Epithelial cell of esophagus (primary cell): Measurements from ENCODE around the gene PIM3.

Experiments
- DNase-seq: peaks from one replicate; pipeline ENCODE4 v3.0.0; 2010; ENCODE audit warnings: low read depth
- H3K4me3 ChIP-seq: 2 replicates; pipeline ENCODE4 v1.5.1; 2011; ENCODE audit warnings: mild to moderate bottlenecking, low read length, control low read depth
- TF ChIP-seq, protein P1 (sequence below): IDR thresholded peaks from 2 replicates; pipeline ENCODE4 v1.5.1; 2011; ENCODE audit warnings: low read depth, mild to moderate bottlenecking, low read length, control low read depth, inconsistent platforms; ENCODE audit not compliant: insufficient read depth; ENCODE audit errors: missing control alignments

PIM3 gene

DNA sequence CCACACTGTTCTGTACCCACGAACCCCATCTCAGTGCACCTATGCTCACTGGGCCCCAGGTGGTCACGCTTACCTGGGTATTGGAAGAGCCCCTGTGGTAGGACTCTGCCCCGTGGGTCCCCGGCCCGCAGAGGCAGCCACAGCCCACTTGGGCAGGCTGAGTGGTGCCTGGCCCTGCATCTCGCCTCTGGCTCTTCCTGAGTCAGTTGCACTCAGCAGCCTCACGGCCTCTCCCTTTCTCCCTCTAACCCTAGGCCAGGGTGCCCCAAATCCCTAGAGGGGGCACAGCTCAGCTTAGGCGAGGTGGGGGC, 32.4 kb upstream of the PIM3 start:
- TF ChIP-seq, protein P1, sequence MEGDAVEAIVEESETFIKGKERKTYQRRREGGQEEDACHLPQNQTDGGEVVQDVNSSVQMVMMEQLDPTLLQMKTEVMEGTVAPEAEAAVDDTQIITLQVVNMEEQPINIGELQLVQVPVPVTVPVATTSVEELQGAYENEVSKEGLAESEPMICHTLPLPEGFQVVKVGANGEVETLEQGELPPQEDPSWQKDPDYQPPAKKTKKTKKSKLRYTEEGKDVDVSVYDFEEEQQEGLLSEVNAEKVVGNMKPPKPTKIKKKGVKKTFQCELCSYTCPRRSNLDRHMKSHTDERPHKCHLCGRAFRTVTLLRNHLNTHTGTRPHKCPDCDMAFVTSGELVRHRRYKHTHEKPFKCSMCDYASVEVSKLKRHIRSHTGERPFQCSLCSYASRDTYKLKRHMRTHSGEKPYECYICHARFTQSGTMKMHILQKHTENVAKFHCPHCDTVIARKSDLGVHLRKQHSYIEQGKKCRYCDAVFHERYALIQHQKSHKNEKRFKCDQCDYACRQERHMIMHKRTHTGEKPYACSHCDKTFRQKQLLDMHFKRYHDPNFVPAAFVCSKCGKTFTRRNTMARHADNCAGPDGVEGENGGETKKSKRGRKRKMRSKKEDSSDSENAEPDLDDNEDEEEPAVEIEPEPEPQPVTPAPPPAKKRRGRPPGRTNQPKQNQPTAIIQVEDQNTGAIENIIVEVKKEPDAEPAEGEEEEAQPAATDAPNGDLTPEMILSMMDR = no peak
- H3K4me3 ChIP-seq = no peak overlapping the region
- no peak for DNase-seq

DNA sequence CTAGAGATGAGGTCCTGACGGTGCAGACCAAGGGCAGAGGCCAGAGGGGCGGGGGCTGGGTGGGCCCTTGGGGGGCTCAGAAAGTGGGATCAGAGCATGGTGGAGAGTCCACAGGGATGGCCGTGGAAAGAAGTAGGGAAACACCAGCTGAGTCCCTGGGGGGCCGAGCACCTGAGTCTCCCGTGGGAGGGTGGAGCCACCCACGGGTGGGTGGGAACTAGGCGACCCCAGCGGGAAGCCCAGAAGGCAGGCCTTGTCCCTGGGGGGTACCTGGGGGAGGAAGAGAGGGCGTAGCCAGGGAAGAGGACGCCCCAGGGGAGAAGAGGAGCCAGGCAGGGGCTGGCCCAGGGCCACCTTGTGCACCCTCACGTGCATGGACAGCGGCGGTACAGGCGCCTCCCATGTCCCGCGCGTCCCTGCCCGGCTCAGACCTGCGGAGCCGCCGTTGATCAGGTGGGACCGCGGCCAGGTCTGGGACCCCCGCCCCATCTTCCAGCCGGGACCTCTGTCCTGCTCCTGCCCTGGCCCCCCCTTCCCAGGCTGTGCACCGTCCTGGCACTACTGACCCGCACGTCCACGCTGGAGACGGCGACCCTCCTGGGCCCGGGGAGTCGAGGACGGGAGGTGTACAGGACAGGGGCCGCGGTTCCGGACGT, 31.9 kb upstream of the PIM3 start:
- DNase-seq = no peak
- TF ChIP-seq, protein P1 = no peak
- no peak overlapping the region for H3K4me3 ChIP-seq

DNA sequence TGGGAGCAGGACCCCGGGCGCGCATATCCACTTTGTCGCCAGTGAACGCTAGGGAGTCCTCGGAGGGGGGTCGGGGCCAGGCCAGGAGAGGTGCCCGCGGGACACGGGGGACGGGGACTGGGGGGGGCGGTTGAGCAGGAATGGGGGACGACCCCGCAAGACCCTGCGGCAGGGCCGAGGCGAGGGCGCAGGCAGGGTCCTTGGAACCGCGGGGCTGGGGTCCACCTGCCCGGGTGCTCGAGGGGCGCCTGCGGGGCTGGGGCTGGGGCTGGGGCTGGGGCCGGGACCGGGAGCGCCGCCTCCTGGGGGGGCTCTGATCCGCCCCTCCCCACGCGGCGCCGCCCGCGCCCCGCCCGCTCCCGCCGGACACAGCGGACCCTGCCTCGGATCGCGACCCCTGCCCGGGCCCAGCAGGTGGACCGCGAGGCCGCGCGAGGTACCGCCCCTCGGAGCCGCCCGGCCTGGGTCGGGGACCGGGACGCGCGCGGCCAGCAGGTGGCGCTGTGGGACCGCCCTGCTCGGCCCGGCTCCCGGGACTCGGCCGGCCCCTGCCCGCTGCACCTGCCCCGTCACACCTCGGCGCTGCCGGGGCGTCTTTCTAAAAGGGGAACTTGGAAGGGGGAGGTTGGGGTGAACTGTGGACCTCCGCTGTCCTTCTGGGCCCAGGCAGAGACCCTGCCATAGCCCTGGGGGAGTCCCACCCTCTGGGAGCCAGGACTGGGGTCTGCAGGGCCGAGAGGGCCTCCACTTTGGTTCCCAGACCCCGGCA, 31.2 kb upstream of the PIM3 start:
- peak; percentile 47 for DNase-seq
- H3K4me3 ChIP-seq = no peak overlapping the region
- TF ChIP-seq, protein P1 = peak; percentile 16

DNA sequence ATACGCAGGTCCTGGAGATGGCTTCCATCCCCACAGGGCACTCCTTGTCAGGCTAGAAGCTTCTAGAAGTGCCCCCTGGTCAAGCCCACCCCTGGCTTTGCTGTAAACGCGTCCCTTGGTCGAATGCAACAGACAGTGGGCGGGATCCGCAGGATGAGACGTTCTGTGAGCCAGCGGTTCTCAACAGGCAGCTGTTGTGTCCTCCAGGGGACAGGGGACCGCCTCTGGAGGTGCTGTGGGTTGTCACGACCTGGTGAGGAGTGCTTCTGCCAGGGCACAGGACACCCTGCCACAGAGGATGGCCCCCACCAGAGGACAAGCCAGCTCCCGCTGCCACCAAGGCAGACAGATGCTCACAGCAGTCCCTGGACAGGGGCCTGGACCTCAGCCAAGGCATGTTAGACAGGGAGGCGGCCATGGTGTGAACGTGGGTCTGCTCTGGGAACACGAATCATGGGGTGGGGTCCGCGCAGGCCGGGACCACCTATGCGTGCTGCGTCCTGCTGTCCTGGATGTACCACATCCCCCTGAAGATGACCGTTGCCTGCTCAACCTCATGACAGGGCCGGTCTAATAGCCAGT, 30.5 kb upstream of the PIM3 start:
- no peak overlapping the region for H3K4me3 ChIP-seq
- TF ChIP-seq, protein P1 = no peak
- no peak for DNase-seq

DNA sequence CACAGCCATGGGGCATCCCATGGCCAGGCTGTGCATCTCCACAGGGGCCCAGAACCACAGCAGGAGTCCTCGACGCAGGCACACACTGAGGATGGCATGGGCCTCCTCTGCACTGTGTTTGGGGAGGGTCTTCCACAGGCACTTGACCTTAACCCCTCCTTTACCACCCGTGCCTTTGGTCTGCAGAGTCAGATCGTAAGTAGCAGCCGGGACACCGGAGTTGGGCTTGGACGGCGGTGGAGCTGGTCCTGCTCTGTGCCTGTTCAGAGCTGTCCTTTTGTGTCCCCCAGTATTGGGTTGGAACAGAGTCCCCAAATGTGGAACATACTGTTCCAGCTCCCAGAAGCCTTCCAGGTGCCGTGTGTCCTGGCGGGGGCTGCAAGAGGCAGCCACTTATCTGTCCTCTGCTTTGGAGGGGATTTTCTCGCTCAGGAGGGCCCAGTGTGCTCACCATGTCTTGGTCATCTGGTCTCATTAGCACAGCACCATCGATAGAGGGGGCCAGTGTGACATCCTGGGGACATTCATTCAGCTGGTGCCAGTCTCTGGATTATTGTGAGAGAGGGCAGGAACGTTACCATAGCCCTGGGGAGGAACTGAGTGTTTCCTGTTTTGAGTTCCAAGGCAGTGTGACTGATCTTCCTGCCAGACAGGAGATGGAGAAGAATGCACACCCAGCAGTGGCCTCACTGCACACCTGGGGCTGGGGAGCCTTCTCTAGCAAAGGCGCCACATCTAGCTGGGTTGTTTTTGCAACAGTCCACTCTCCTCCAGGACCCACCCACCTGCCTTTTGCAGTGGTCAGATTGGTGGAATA, 29.8 kb upstream of the PIM3 start:
- H3K4me3 ChIP-seq = no peak overlapping the region
- TF ChIP-seq, protein P1 = peak; percentile 55
- peak; percentile 79 for DNase-seq

DNA sequence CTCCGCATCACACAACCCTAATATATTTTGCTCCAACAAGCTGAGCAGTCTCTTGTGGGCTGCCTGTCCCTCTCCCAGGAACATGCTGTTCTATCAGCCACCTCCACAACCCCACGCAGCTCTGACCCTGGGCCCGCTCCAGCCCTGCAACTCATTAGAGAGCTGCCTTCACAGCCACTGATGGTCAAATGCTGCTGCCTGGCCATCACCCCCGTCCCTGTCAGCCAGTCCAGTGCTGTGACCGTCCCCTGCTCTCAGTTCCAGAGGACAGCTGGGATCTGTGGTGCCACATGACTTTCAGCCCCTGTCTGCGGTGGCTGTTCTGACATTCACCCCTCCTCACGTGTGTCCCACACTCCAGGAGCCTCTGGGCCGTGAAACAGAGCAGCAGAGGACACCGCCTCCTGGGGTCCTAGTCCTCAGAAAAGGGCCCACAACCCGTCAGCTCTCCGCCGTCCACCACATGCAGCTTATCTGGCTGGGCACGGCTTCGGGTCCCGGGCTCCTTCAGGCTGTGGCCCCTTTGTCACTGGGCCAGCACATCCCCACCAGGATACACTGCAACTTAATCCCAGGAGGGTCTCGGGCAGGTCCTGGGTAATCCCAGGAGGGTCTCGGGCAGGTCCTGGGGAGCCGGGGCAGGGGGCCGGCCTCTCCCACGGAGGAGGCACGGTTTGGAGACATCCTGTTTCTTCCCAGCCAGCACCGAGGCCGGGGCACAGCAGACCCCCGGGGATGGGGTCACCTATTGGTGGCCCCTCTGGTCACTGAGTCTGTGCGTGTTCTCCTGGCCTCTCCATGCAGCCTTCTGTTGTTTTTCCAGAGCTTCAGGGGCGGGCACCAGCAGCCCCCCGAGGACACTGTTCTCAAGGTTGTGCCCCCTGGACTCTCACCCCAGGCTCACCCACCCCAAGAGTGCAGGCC, 27.1 kb upstream of the PIM3 start:
- TF ChIP-seq, protein P1 = no peak
- H3K4me3 ChIP-seq = no peak overlapping the region
- no peak for DNase-seq
